Measurements from ENCODE around the gene APELA.
"Not testable (repeated sequence)": the region's sequence is repeated elsewhere in the genome, so short reads cannot be mapped to it uniquely, and the experiment has no call there.

The APELA gene

GRCh38 chr4:164924670-164925238, 47.8 kb downstream of the APELA start:
- H3K27ac ChIP-seq (ENCODE audit: low read depth, low read length, poor library complexity, severe bottlenecking) = no peak overlapping the region
- no peaks in the 10 kb centered on the region for H3K9me2 ChIP-seq (ENCODE audit: low read depth, low read length)
- no peak overlapping the region for H2AFZ ChIP-seq (ENCODE audit: low read length)

GRCh38 chr4:164926301-164926700, 49.3 kb downstream of the APELA start:
- no peaks in the 10 kb centered on the region for H4K20me1 ChIP-seq (ENCODE audit: insufficient read depth, low read length)
- no peaks in the 10 kb centered on the region for H3K9me3 ChIP-seq (ENCODE audit: low read length)
- no peak overlapping the region for H2AFZ ChIP-seq (ENCODE audit: low read length)
- TF ChIP-seq EZH2 (IDR thresholded peaks at IDR 0.05; ENCODE audit: borderline replicate concordance, low read length) = no peak
- TF ChIP-seq, protein P1, sequence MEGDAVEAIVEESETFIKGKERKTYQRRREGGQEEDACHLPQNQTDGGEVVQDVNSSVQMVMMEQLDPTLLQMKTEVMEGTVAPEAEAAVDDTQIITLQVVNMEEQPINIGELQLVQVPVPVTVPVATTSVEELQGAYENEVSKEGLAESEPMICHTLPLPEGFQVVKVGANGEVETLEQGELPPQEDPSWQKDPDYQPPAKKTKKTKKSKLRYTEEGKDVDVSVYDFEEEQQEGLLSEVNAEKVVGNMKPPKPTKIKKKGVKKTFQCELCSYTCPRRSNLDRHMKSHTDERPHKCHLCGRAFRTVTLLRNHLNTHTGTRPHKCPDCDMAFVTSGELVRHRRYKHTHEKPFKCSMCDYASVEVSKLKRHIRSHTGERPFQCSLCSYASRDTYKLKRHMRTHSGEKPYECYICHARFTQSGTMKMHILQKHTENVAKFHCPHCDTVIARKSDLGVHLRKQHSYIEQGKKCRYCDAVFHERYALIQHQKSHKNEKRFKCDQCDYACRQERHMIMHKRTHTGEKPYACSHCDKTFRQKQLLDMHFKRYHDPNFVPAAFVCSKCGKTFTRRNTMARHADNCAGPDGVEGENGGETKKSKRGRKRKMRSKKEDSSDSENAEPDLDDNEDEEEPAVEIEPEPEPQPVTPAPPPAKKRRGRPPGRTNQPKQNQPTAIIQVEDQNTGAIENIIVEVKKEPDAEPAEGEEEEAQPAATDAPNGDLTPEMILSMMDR (IDR thresholded peaks at IDR 0.05; ENCODE audit: low read length) = no peak
- H3K27me3 ChIP-seq (ENCODE audit: insufficient read depth, low read length) = 0 out of 2 replicates have a peak, but pooled peaks cover 4% of the 10 kb centered on the region
- no peak overlapping the region for H3K9ac ChIP-seq (ENCODE audit: low read length)
- H3F3A ChIP-seq (ENCODE audit: insufficient read depth, low read length) = no peaks in the 10 kb centered on the region
- no peaks in the 10 kb centered on the region for H3K4me1 ChIP-seq (ENCODE audit: insufficient read depth, low read length, severe bottlenecking)
- no peaks in the 10 kb centered on the region for H3K79me2 ChIP-seq (ENCODE audit: insufficient read depth, low read length)
- H3K9me2 ChIP-seq (ENCODE audit: low read depth, low read length) = no peaks in the 10 kb centered on the region
- H3K27ac ChIP-seq (ENCODE audit: low read depth, low read length, poor library complexity, severe bottlenecking) = no peak overlapping the region
- no peak overlapping the region for H3K4me3 ChIP-seq (ENCODE audit: low read depth, low read length, poor library complexity, severe bottlenecking)
- no peaks in the 10 kb centered on the region for H3K36me3 ChIP-seq (ENCODE audit: insufficient read depth, low read length)
- H3K4me2 ChIP-seq (ENCODE audit: low read length) = no peak overlapping the region

More at GRCh38 chr4:164924670-164925238, 47.8 kb downstream of the APELA start:
- TF ChIP-seq, protein P1 (IDR thresholded peaks at IDR 0.05; ENCODE audit: low read length) = no peak
- TF ChIP-seq EZH2 (IDR thresholded peaks at IDR 0.05; ENCODE audit: borderline replicate concordance, low read length) = no peak
- Histone ChIP-seq H3K27me3 (ENCODE audit: insufficient read depth, low read length) (peaks cover 4% of the 10 kb centered on the region; the same call in 1 of the 2 replicates), H3K79me2 (ENCODE audit: insufficient read depth, low read length) (no peaks in the 10 kb centered on the region), H3K9ac (ENCODE audit: low read length) (no peak overlapping the region), H3F3A (ENCODE audit: insufficient read depth, low read length) (no peaks in the 10 kb centered on the region), H3K4me1 (ENCODE audit: insufficient read depth, low read length, severe bottlenecking) (no peaks in the 10 kb centered on the region), H3K36me3 (ENCODE audit: insufficient read depth, low read length) (no peaks in the 10 kb centered on the region), H4K20me1 (ENCODE audit: insufficient read depth, low read length) (no peaks in the 10 kb centered on the region), H3K9me3 (ENCODE audit: low read length) (no peaks in the 10 kb centered on the region), H3K4me3 (ENCODE audit: low read depth, low read length, poor library complexity, severe bottlenecking) (no peak overlapping the region), H3K4me2 (ENCODE audit: low read length) (no peak overlapping the region)

GRCh38 chr4:164927101-164927500, 50.1 kb downstream of the APELA start:
- not testable (repeated sequence) for H3K79me2 ChIP-seq (ENCODE audit: insufficient read depth, low read length); H3K4me3 ChIP-seq (ENCODE audit: low read depth, low read length, poor library complexity, severe bottlenecking); H3K9ac ChIP-seq (ENCODE audit: low read length); H3K9me3 ChIP-seq (ENCODE audit: low read length); H2AFZ ChIP-seq (ENCODE audit: low read length); H3K36me3 ChIP-seq (ENCODE audit: insufficient read depth, low read length); H4K20me1 ChIP-seq (ENCODE audit: insufficient read depth, low read length); H3K4me2 ChIP-seq (ENCODE audit: low read length); H3K4me1 ChIP-seq (ENCODE audit: insufficient read depth, low read length, severe bottlenecking); H3F3A ChIP-seq (ENCODE audit: insufficient read depth, low read length); H3K27me3 ChIP-seq (ENCODE audit: insufficient read depth, low read length); H3K9me2 ChIP-seq (ENCODE audit: low read depth, low read length); H3K27ac ChIP-seq (ENCODE audit: low read depth, low read length, poor library complexity, severe bottlenecking)

GRCh38 chr4:164930647-164931046, 53.7 kb downstream of the APELA start:
- no peaks in the 10 kb centered on the region for H4K20me1 ChIP-seq (ENCODE audit: insufficient read depth, low read length)
- no peak overlapping the region for H2AFZ ChIP-seq (ENCODE audit: low read length)
- H3K4me2 ChIP-seq (ENCODE audit: low read length) = no peak overlapping the region
- 0 out of 2 replicates have a peak, but pooled peaks cover 4% of the 10 kb centered on the region for H3K27me3 ChIP-seq (ENCODE audit: insufficient read depth, low read length)
- H3K9me2 ChIP-seq (ENCODE audit: low read depth, low read length) = no peaks in the 10 kb centered on the region
- H3K4me3 ChIP-seq (ENCODE audit: low read depth, low read length, poor library complexity, severe bottlenecking) = no peak overlapping the region
- no peak for TF ChIP-seq EZH2 (IDR thresholded peaks at IDR 0.05; ENCODE audit: borderline replicate concordance, low read length)
- TF ChIP-seq, protein P1 (IDR thresholded peaks at IDR 0.05; ENCODE audit: low read length) = no peak
- no peaks in the 10 kb centered on the region for H3K79me2 ChIP-seq (ENCODE audit: insufficient read depth, low read length)
- H3F3A ChIP-seq (ENCODE audit: insufficient read depth, low read length) = no peaks in the 10 kb centered on the region
- H3K4me1 ChIP-seq (ENCODE audit: insufficient read depth, low read length, severe bottlenecking) = peaks cover 3% of the 10 kb centered on the region
- no peak overlapping the region for H3K27ac ChIP-seq (ENCODE audit: low read depth, low read length, poor library complexity, severe bottlenecking)
- no peaks in the 10 kb centered on the region for H3K36me3 ChIP-seq (ENCODE audit: insufficient read depth, low read length)
- no peak overlapping the region for H3K9ac ChIP-seq (ENCODE audit: low read length)
- no peaks in the 10 kb centered on the region for H3K9me3 ChIP-seq (ENCODE audit: low read length)

Data from OCI-LY1 (cell line).